GM19395 (cell line): ENCODE data around the gene ZNHIT6.
"Not testable (repeated sequence)": the region's sequence is repeated elsewhere in the genome, so short reads cannot be mapped to it uniquely, and the experiment has no call there.

Source experiments
- ATAC-seq: cut with Tn5 transposase; IDR thresholded peaks from one replicate; pipeline ENCODE4 v1.9.1; 2021; ENCODE audit warnings: mild to moderate bottlenecking, moderate library complexity; ENCODE audit not compliant: unreplicated experiment

ZNHIT6 gene

GRCh38 chr1:85672031-85672660 lies 36.1 kb downstream of the ZNHIT6 start:
- ATAC-seq, result no peak

GRCh38 chr1:85665932-85666331 lies 42.3 kb downstream of the ZNHIT6 start:
- ATAC-seq, result no peak

DNA sequence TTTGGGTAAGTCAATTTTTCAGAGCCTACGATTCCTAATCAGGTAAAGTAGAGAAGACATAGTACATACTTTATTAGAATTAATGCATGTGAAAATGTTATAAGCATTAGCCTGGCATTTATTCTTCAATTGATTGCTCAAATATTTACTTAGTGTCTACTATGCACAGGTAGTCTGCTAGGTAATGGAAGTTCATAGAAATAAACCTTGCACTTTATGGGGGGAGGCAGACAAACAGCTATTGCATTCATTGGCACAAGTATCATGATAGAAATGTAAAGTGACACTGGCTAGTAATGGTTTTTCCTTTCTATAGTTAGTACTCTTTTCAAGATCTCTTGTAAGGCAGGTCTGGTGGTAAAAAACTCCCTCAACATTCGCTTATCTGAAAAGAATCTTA lies 44.9 kb downstream of the ZNHIT6 start:
- no peak for ATAC-seq

DNA sequence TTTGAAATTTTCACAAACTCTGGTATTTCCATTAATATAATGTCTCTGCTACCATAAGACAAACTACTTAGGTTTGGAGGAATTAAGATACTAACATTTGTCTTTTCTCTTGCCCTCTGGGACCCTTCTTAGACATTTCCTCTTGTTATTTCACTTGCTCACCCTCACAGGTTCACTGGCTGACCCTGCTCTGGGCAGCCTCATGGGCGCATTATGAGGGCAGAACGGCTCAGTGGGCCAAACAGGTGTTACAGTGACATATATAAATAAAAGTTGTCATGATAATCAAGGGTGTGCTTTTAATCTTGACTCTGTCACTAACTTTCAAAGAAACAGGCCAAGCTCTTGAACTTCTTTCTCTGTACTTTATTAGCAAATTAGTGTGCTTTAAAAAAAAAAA lies 46.5 kb downstream of the ZNHIT6 start:
- ATAC-seq, result peak; percentile 59

- no peak for ATAC-seq
Measured at GRCh38 chr1:85660541-85660940, 47.7 kb downstream of the ZNHIT6 start.

GRCh38 chr1:85659174-85659573 lies 49.1 kb downstream of the ZNHIT6 start:
- ATAC-seq, result no peak

DNA sequence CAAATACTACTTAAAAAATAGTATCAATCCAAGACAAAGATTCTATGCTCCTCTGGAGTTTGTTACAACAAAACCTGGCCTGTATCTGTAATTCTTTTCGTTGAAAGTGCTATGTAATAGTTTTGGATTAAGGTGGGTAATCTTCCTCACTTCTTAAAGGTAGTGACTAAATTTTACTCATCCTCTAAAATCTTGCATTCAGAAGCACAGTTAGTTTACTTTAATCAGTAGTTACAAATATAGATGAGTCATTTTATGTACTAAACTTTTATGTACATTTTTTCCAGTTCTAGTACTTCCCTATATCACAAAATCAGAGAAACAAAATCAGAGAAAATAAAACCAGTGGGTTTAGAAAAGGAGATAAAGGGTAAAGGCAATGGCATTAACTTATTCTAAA lies 51.3 kb downstream of the ZNHIT6 start:
- ATAC-seq, result no peak

- no peak for ATAC-seq
Measured at GRCh38 chr1:85656256-85656655, 52.0 kb downstream of the ZNHIT6 start.

DNA sequence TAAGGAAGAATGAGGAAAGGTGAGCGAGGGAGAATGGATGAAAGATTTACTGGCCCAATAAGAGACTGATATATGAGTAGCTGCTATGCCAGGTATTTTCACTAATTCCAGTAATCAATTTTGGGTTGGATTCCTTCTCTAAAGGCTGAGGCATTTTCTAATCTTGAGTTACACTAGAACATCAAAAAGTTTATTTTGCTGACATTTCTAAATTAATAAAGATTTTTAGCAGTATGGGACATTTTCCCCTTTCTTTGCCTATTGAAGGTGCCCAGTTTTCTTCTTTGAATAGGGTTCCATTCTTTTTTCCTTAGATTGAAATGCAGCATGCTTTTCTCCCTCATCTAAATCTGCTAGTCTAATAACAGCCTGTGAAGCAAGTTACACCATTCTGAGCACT lies 52.9 kb downstream of the ZNHIT6 start:
- ATAC-seq, result no peak

DNA sequence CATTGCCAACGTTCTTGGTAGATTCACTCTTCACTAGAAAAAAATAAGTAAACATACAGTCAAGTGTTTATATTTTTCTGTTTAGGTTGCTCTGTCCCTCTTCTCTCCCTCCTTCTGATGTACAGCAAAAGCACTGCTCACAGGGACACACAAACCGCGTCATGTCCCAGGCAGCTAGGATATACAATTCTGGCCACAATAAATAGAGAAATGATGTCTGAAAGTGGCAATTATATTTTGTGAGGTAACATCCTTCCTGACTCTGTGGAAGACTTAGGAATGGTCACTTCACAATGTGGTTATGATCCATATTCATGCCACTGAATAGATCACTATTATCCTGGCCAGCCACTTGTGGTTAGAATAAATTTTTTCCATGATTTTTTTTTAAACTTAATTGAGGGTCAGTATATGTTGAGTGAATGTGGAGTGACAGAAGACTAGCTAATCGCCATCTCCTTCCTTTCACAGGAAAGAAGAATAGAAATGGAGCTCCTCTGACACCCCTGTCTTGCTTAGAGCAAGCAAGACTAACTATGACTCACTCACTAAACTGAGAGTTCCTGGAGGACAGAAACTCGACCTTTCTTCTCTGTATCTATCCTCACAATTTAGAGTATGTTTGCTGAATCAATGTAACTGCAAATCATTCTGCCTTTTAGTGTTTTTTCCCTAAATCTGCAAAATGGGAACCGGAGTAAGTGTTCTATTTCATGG lies 54.0 kb downstream of the ZNHIT6 start:
- ATAC-seq, result no peak

DNA sequence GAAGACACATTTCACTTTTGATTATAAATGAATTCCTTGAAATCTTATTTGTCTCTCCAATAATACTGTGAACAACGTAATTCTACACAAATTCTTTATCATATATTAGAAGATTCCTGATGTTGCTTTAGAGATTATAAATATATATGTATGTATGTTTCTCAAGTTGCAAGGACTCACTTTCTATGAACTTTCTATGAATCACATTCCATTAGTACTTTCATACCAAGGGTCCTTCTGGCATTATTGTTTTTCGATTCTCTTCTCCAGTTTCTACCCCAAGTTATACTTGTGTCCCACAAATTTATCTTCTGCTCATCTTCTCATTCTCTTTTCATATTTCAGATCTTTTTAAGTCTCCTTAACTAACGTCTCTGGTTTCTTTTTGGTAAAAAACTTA lies 55.9 kb downstream of the ZNHIT6 start:
- ATAC-seq, result no peak

GRCh38 chr1:85650645-85651044 lies 57.6 kb downstream of the ZNHIT6 start:
- no peak for ATAC-seq

DNA sequence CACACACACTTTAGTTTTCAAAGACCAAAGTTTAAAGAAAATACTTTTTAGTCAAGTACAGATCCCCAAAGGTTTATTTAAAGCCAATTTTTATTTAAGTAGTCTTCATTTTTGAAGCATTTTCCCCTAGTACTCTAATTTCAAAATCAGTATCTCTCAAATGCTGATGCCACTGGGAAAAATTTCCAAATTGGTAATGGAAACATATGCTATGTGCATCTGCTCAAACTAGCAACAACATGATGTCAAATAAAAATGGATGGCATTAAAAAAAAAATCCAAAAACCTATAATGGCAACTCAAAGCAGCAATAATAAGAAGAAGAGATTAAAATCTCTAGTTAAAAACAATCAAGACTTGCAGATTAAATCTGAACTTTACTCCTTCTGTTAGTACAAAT lies 58.6 kb downstream of the ZNHIT6 start:
- ATAC-seq, result no peak

DNA sequence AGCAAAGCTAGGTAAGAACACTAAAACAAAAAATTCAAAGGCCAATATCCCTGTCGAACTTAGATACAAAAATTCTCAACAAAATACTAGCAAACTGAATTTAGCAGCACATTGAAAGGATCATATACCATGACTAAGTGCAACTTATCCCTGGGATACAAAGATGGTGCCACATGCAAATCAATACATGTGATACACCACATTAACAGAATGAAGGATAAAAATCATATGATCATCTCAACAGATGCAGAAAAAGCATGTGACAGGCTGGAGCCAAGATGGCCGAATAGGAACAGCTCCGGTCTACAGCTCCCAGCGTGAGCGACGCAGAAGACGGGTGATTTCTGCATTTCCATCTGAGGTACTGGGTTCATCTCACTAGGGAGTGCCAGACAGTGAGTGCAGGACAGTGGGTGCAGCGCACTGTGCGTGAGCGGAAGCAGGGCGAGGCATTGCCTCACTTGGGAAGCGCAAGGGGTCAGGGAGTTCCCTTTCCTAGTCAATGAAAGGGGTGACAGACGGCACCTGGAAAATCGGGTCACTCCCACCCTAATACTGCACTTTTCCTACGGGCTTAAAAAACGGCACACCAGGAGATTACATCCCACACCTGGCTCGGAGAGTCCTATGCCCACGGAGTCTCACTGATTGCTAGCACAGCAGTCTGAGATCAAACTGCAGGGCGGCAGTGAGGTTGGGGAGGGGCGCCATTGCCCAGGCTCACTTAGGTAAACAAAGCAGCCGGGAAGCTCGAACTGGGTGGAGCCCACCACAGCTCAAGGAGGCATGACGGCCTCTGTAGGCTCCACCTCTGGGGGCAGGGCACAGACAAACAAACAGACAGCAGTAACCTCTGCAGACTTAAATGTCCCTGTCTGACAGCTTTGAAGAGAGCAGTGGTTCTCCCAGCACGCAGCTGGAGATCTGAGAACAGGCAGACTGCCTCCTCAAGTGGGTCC lies 66.4 kb downstream of the ZNHIT6 start:
- not testable (repeated sequence) for ATAC-seq

- ATAC-seq, result not testable (repeated sequence)
Measured at GRCh38 chr1:85639920-85640319, 68.3 kb downstream of the ZNHIT6 start.

- no peak for ATAC-seq
Measured at GRCh38 chr1:85638412-85638811, 69.8 kb downstream of the ZNHIT6 start.

DNA sequence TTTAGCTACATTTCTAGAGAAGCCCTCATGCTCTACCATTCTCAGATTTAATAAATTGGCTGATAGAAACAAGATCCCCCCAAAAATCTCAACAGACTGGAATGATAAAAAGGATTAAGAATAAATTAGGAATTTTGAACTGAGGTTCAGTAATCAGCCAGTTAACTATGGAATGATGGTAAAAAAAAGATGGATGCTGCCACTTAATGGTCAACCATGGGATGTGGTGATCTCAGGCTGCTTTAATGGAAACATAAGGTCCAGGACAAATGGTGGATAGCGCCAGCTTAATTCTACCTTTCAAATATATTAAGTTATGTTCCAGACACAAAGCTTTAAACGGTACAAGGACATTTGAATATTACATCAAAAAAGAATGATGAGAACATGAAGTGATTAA lies 77.7 kb downstream of the ZNHIT6 start:
- ATAC-seq, result no peak

- no peak for ATAC-seq
Measured at GRCh38 chr1:85629532-85629920, 78.7 kb downstream of the ZNHIT6 start.

DNA sequence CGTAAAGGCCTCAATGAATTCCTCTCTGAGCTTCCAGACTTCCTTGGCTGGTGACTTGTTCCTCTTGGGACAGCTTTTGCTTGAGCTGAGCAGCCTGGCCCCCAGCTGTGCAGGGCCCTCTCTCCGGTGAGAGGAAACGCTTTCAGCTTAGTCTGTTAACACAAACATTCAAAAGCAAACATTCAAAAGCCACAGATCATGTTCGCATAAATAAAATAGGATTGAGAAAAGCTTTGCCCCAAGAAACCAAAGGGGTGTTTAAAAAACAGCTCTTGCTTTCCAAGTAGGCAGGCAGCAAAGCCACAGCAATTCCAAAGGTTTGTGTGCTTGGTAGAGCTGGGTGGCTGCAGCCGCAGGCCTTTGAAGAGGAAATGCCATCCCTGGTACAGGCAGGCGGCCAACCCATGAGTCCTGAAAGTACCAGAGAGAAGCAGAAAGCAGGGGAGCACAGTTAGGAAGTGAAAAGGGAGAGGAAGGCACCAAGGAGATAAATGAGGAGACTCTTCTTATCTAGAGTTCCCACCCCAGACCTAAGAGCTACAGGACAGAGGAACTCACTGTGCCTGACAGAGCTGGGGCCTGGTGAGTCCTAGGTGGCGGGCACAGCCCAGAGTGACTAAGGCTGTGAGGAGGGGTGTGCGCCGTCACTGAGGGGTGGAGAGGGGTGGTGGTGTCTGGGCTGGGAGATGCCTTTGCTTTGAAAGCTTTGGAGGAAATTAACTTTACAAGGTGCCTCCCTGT lies 79.3 kb downstream of the ZNHIT6 start:
- ATAC-seq, result no peak

DNA sequence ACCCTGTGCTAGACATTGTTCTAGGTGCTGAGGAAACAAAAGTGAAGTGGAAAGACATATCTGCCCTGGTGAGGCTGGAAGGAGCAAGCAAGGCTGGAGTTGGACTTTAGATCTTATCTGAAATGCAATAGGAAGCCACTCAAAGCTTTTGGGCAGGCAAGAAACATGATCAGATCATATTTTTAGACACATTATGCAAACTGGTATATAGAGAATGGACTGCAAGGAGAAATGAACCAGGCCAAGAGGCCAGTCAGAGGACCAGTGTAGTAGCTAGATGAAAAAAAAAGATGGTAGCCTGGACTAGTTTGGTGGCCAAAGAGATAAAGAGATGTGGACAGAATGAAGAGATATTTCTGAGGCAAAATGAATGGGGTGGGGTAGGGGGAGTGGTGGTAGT lies 81.4 kb downstream of the ZNHIT6 start:
- no peak for ATAC-seq

DNA sequence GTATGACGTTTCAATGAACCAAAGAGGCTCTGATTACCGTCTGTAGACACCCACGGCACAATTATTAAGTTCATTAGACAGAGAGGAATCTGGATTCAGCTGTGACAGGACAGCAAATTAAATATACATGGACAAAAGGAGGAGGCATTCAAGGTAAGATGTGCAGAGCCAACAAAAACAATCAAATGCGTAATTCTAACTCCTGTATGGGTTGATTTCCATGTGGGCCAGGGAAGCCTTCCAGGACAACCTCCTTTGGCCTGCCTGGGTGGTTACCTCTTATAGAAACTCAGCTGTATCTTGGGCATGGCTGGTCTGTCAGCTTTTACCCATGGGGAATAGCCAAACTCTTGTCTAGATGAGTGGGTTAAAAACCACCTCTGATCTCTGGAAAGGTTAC lies 83.9 kb downstream of the ZNHIT6 start:
- no peak for ATAC-seq
